Measurements from ENCODE around the gene CLDN14.

Gene CLDN14, protein sequence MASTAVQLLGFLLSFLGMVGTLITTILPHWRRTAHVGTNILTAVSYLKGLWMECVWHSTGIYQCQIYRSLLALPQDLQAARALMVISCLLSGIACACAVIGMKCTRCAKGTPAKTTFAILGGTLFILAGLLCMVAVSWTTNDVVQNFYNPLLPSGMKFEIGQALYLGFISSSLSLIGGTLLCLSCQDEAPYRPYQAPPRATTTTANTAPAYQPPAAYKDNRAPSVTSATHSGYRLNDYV

DNA sequence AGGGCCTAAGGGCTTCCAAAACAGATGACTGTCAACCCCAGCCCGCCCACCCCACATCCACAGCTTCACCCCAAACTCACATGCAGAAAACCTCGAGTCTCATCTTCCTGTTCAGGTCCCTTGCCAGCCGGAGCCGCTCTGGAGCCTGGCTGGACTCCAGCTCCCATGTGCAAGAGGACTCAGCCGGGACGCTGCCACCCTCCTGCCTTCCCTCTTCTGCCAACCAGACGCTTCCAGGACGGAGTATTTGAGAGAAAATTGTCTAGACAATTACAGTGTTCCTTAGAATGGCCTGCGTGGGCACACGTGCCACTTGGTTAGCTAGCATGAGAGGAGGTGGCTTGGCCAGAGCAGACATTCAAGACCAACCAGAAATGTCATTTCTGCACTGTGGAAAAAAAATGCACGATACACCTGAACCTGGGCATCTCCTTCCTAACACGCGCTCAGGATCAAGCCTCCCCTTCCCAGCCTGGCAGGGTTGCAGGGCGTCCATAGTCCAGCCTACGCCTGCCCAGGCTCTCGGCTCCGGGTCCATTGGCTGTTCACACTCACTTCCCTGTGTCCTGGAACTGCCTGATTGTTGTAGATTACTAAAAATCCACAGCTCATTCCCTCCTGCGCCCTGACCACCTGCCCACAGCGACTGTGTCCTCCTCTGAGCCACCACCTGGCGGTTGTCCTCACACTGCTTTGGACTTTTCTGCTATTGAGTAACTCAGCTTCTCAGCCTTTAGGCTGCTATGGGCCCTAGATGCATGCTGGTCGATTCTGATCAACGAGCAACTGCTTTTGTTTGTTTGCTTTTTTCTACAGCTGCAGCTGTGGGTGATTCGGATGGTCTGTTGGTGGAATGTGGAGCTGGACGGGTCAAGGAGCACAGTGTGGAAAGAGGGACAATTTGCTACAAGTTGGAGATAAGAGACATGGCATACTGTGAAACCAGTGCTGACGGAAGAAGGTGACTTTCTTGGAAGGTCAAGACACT lies at the start of gene CLDN14:
Gene CLDN14 (minus strand): TSS at position 708 of the 988 bp plus-strand sequence. CDS start 18,427 bp downstream, outside the sequence.
- DNase-seq (ENCODE audit: low spot score), result peak; percentile 71

DNA sequence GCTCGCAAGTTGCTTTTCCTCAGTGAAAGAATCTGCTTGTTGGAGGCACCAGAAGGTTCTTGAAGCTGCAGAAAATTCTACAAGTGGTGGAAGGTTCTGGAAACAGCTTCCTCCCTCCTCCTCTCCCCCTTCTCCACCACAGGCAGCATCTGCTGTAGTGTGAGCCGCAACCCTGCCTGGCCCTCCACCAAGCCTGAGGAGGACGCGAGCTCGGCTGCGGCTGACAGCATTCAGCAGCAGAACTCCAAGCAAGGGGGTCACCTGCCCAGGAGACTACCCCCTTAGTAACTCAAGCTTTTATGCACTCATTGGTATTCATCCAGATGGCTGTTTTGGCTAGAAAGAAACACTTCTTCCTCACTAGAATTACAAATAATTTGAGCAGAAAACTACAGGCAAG lies 48.8 kb upstream of the CLDN14 start:
- no peak for DNase-seq (ENCODE audit: low spot score)

DNA sequence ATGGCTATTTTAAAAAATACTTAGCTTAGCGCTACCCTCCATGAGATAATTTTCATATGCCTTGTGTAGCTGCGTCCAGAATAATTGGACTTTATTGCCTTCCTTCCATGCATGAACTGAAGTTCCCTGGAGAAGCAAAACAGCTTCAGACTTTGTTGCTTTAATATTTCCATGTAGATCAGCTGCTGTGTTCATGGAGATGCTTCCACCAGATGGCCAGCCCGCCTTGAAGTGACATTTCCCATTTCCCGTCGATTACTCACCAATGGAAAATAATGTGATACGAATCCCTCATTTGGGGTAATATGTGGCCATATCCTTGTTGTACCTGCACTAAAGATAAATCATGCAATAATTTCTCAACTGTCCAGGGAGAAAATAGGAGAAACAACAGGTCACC lies 47.4 kb upstream of the CLDN14 start:
- DNase-seq (ENCODE audit: low spot score), result no peak

DNA sequence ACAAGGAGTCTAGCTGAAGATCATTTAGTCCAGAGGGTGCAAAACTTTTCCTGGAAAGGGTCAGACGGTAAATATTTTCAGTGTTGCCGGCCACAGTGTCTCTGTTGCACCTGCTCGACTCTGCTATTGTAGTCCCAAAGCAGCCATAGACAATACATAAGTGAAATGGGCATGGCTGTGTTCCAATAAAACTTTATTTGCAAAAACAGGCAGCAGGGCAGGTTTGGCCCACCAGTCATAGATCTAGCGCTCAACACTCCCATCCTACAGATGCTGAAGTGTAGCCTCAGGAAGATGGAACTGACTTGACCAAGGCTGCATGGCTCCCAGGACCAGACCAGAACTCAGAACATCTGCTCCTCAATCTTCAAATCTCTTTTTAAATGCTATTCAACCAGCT lies 46.2 kb upstream of the CLDN14 start:
- DNase-seq (ENCODE audit: low spot score), result no peak

DNA sequence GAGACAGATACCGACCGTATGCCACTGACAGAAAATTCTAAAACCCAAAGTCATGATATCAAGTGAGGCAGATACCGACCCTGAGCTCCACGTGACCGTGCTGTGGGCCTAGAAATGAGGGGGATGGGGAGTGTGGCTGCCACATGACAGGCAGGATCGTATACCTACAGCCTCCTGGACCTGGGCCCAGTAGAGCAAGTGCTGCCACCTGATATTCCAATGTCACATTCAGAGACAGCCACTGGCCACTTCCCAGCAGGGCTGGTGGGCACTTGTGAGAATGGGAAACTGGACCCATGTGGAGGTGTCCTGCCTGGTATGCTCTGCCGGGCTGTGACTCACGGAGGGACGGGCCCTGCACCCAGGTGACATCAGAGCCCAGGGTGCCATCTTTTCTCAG lies 44.6 kb upstream of the CLDN14 start:
- DNase-seq (ENCODE audit: low spot score), result no peak

DNA sequence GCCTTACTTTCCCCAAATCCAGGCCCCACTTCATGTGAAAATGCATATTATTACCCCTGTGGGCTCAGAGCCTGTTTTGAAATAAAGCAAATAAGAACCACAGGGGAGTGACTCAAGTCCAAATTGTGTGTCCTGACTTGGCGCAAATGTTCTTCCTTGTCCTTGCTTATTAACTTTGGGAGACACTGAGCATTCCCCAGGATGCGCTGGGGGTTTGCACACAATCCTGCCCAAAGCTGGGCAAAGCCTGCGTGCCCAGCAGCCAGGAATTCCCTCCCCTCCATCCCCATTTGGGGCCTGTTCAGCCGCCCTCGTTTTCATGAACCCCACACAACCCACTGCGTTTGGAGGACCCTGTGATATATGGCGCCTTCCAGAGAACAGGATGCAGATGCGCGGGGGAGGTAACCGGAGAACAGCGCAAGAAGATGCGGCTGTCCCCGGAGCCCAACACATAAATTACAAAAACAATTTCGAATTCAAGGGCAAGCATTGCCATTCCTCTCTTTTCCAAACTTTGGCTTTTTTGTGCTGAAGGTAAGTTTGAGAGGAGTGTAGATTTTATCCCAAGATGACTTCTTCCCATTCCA lies 42.4 kb upstream of the CLDN14 start:
- DNase-seq (ENCODE audit: low spot score), result no peak

DNA sequence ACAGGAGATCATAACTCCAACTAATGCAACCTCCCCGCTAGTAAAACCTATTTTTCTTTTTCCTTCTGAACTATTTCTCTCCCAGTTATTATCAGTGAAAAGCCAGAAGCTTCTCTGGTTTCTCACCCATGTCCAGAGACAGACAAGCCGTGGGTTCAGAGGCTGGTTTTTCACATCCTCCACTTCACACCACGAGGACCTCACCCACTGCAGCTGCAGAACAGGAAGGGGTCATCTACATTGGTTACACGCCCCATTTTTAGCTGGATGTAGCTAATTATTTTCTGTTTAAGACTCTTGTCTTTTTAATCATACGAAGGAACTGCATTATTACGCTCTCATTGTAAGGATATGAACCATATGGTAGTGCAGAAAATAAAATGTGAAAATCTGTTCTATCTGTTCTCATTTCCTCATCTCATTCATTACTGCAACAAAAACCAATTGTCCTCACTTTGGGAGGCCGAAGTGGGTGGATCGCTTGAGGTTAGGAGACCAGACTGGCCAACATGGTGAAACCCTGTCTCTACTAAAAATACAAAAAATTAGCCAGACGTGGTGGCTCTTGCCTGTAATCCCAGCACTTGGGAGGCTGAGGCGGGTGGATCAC lies 39.1 kb upstream of the CLDN14 start:
- DNase-seq (ENCODE audit: low spot score), result no peak

DNA sequence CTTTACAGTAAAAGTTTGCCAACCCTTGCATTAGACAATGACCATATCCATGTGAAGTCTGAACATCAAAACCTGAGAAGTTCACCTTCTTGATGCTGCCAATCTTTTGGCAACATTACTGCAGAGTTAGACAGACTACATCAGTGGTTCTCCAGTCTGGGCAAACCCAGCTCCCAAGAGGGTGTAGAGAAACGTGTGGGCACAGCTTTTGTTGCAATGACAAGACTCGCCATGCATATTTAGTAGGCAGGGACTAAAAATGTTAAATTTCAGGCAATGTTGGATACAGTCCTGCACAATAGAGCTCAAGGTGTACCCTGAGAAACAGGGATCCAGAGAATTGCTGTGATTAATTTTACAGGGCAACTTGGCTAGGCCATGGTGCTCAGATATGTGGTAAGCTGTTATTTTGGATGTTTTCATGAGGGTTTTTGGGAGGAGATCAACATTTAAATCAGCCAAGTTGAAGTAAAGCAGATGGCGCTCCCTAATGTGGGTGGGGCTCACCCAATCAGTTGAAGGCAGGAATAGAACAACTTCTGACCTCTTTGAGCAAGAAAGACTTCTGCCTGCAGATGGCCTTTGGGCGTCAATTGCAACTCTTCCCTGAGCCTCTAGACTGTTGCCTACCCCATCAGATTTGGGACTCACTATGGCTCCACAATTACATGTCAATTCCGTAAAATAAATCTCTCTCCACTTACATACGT lies 37.6 kb upstream of the CLDN14 start:
- no peak for DNase-seq (ENCODE audit: low spot score)

DNA sequence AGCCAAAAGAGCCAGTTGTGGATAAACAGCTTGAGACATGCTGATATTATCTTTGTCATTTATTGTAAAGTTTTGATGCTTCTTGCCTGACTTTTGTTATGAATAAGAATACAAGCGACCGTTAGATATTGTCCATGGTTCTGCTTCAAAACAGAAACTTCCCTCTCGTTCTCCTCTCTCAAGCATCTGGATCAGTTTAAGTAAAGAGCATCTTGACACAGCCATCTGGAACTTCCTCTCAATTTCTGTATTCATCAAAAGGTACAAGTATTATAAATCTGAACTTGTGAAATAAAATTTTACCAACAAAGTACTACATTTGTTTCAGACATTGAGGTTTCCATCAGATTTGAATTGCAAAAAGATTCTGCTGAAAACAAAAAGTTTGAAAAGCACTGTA lies 36.4 kb upstream of the CLDN14 start:
- DNase-seq (ENCODE audit: low spot score), result no peak

DNA sequence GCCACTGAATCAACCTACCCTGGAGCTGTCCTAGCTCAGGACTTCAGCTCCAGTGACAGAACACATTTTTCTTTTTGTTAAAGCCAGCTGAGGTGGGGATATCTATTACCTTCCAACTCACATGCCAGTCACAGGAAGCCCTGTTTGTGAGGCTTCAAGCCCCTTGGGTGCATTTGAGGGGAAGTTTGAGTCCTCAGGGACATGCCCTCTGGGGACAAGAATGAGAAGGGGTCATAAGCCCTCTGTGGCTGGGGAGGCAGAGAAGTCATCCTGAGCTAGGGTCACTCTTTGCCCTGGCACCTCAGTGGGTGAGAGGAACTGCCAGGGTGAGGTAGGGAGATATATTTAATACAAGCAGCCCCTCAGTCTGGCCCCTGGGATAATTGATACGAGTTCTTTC lies 33.5 kb upstream of the CLDN14 start:
- DNase-seq (ENCODE audit: low spot score), result no peak

DNA sequence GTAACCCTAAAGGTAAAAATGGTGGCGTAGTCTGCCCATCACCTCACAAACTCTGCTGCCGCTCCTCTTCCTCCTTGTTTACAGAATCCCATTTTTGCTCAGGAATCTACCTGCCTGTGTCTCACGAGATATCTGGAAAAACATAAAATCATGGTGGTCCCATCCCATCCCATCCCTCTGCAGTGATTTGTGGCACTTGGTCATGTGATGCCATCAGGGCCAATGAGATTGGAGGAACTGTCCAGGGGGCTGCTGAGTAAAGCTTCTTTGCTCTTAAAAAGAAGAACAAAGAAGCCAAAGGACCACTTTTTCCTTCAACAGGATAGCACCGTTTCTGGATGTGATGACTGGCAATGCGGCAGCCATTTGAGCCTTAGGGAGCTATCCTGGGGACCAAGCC lies 33.0 kb upstream of the CLDN14 start:
- no peak for DNase-seq (ENCODE audit: low spot score)

DNA sequence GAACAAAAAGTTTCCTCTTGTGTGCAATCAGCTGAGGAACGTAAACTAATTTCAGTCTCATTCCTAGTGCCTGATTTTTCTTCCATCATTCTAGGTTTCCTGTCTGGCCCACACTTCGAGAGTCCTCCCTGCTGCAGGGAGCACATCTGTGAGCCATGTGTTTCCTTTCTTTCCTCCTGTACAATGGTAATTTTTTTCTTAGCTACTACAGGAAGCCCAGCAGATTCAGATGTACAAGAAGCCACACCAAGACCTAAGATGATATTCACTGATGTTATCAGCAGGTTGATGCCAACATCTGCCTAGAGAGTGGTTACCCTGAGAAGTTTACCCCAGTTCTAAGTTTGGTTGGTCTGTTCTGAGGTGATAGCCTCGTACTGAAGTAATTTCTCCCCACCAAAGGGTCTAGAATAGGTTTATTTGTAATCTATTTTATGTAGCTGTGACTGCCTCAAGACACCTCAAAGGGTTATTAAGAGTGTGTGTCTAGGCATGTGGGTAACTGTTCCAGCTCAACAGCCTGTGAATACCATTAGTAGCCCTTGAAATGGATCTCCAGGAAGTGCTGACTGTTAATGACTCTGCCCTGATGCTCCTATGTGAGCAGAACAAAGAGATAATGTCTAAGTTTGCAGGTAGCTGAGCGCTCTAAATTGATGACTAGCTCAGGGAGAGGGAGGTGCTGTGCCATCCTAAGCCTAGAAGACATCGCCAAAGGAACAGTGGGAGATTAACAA lies 31.7 kb upstream of the CLDN14 start:
- DNase-seq (ENCODE audit: low spot score), result no peak

DNA sequence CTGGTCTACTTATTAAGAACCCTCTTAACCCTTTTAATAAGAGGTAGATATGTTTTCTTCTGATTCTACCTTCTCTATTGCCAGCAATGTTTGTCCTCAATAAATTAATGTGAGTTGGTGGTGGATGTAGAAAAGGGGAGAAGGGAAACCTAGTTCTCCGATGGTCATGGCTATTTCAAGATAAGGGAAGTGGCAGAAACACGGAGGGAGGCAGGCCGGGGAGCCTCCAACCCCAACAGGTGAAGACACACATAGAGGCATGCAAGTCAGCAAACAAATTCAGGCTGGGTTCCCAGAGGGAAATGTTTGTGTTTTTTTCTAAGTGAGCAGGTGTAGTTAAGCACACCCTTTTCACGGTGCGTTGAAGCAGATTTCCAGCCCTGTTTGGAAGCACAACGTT lies 31.0 kb upstream of the CLDN14 start:
- DNase-seq (ENCODE audit: low spot score), result no peak

DNA sequence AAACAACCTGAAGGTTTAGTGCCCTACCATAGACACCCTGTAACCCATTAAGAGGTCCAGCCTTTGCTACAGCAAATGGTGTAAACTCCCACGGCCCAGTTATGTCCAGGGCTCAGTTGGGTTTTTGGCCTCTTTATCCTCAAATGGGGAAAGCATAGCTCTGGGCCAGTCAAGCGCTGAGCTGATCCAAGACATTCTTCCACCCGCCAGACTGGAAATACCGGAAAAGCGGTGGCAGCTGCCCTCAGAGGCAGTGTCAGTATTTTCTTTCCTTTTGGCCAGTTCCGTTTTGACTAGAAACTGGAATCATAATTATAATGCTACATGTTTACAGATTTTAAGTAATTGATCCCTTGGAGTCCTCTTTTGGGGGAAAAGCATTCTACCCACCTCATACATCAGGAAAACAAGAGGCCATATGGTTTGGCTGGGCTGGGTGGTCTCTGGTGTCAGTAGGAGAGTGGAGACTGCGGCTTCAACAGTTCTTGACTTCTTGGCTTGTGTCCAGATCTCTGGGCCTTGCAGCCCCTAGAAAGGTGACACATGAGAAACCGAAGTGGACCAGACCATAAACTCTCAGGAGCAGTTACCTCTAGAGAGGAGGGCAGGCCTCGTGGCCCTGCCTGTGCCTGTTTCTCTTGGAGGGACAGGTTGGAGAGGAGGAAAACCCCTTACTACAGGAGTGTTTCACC lies 30.2 kb upstream of the CLDN14 start:
- no peak for DNase-seq (ENCODE audit: low spot score)

DNA sequence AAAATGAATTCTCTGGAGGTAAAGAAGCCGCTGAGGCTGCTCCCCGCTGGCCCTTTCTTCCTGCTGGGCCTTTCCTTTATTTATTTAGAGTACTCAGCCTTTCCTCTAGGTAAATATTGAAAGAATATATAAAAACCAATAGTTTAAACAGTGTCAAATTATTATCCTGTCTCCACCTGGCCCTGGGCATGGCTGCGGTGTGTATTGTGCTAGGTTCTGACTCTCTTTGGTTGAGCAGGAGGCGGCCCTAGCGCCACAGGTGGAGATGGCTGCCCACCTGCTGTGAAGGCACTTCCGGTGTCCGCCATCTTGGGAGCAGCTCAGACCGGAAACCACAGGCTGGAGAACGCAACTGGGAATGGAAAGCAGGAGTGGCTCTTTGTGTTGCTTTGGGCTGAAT lies 29.0 kb upstream of the CLDN14 start:
- DNase-seq (ENCODE audit: low spot score), result no peak

DNA sequence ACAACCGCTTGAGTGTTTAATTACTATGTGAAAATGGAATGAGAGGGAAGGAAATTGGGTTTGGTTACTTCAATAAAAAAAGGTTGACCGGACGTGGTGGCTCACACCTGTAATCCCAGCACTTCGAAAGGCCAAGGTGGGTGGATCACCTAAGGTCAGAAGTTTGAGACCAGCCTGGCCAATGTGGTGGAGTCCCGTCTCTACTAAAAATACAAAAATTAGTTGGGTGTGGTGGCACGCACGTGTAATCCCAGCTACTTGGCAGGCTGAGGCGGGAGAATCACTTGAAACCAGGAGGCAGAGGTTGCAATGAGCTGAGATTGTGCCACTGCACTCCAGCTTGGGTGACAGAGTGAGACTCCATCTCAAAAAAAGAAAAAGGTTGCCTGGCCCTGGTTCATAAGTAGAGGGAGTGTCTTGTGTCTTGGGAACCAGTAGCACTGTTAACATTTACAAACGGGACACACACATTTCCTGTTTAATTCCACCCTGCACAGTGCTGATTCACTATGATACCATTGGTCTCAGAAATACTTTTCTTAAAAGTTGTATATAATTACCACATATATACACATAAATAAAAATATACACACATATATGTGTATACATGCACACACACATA lies 27.6 kb upstream of the CLDN14 start:
- DNase-seq (ENCODE audit: low spot score), result no peak

DNA sequence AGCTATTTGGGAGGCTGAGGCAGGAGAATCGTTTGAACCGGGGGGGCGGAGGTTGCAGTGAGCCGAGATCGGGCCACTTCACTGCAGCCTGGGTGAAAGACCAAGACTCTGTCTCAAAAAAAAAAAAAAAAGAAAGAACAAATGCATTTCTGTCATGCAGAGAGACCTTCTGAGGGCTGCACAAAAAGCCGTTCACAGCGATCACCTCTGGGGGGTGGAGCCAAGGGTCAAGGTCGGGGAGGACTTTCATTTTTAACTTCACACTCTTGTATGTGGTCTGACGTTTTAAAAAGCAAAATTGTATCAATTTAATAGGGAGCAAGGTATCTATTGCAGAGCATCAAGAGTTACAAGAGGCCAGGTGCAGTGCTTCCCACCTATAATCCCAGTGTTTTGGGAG lies 26.6 kb upstream of the CLDN14 start:
- DNase-seq (ENCODE audit: low spot score), result no peak

DNA sequence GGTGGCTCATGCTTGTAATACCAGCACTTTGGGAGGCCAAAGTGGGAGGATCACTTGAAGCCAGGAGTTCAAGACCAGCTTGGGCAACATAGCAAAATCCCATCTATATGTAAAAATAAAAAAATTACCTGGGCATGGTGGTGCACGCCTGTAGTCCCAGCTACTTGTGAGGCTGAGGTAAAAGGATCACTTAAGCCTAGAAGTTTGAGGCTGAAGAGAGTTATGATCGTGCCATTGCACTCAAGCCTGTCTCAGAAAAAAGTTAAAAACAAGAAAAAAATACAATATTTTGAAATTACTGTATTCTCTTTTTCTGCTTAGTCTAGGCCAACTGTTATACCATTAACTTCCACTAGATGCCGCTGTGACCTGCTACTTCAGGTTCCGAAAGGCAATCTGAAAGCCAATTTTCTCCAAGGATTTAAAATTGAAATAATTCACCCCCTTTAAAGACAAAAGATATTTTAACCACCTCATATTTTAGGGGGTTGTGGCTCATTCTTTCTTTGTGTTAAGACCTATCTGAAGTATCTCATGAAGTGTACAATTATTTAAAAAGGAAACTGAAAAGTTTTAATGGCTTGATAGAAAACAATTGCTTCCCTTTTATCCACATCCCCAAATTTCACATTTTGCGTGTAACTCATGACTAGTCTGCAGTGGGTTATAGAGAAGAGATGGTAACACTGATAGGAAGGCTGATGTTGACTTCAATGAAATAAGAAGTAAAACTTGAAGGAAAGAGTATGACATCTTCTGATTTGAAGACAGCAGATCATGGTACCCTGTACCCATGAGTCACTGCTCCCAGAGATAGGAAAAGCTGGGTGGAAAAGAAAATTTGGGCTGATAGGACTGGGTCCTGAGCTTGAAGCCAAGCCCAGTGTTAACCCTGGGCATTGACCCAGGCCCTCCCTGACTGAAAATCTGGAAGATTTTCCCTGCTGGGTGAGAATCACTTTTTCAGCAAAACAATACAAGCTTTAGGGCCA lies 24.4 kb upstream of the CLDN14 start:
- DNase-seq (ENCODE audit: low spot score), result peak; percentile 23

DNA sequence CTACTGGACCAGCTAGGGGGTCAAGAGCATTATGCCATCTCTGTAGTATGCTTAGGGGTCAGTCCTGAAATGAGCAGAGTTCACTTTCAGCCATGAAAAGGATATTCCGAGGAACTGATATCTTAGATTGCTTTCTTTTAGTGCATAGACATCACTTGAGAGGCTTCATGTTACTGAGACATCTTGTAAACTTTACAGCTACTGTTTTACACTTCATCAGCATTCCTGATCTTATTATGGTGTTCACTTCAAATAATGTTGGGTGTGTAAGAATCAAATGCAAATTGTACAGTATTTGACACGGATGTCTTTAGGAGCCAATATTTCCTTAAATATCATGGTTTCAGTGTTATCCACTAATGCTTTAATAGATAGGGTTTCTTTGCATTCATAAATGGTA lies 22.4 kb upstream of the CLDN14 start:
- DNase-seq (ENCODE audit: low spot score), result no peak

All from HuH-7 (cell line).